Stimulated activated CD8-positive, alpha-beta memory T cell treated with anti-CD3 and anti-CD28 coated beads, Interleukin-12 subunit alpha, Interleukin-12 subunit beta, amount 100 ng/mL, for 24 hours (primary cell): ENCODE data around the gene HDAC4.

ENCODE experiments used
- DNase-seq: peaks from one replicate; pipeline ENCODE4 v3.0.0-alpha.2; 2020; ENCODE audit errors: extremely low read depth

HDAC4 gene

DNA sequence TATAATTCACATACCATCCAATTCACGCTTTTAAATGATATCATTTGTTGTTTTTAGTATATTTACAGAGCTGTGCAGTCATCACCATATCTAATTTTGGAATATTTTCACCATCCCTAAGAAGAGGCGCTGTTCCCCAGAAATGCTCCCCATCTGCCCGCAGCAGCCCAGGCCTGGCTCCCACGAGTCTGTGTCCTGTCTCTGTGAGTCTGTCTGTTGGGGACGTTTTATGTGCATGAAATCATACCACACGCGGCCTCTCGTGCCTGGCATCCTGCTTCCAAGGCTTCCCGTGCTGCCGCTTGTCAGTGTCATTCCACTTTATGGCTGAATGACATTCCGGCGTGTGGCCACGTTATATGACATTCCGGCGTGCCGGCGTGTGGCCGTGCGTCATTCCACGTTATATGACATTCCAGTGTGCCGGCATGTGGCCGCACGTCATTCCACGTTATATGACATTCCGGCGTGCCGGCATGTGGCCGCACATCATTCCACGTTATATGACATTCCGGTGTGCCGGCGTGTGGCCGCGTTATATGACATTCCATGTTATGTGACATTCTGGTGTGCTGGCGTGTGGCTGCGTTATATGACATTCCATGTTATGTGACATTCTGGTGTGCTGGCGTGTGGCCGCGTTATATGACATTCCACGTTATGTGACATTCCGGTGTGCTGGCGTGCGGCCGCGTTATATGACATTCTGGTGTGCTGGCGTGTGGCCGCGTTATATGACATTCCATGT, 276.5 kb downstream of the HDAC4 start:
- no peak for DNase-seq

DNA sequence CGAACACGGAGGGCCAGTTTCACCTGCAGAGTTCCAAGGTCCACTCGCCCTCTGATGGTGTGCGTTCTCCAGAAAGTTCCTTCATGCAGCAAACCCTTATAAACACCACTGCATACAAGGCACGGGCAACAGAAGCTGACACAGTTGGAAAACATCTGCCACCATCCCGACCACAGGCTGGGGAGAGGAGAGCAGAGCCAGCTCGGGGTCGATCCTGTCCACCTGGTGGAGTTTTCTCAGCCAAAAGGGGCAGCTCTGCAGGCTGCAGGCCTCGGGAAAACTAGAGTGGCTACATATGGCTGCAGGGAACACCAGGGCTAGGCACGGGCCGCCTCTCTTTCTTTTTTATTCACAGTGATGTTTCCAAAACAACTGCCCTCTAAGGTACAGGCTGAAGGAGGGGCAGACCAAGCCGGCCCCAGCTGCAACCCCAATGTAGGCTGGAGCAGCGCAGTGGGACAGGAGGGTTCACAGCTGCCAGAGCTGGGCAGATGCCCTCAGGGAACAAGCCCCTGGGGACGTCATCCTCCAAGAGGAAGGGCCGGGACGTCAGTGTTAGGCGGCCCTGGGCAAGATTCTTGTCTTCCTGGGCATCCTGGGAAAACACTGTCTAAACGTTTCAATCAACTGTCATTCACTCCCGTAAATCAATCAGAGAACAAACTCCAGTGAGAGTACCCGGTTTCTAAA, 278.3 kb downstream of the HDAC4 start:
- no peak for DNase-seq

DNA sequence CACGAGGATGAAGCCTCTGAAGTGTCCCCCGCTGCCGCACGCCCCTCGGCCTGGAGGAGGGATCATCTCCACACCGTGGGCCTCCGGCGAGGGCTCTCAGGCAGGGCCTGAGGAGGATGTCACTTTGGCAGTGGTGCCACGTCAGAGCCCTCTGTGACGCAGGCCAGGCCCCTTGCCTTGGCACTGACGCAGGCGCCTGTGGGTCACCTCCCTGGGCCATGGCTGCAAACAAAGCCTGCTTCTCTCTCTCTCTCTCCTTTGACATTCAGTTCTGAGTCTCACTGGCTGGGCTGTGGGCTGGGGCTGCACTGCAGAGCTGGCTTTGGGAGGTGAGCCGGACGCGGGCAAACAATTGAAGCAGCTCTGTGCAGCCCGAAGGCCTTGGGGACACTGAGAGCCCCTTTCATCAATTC, 279.2 kb downstream of the HDAC4 start:
- DNase-seq, result no peak

DNA sequence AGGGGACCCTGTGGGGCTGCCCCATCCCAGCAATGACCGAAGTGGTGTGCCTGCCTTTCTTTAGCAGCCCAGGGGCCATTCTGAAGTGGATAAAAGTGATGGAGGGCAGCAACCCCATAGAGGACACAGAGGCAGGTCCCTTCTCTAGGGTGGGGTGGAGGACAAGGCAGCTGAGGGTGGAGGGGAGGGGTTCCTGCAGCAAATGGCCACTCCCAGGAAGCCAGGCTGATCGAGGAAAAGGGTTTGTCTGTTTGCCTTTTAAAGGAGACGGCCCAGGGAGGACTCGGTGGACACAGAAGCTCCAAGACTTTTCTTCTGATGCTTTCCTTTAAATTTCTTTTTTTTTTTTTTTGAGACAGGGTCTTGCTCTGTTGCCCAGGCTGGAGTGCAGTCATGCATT, 280.2 kb downstream of the HDAC4 start:
- DNase-seq, result no peak

DNA sequence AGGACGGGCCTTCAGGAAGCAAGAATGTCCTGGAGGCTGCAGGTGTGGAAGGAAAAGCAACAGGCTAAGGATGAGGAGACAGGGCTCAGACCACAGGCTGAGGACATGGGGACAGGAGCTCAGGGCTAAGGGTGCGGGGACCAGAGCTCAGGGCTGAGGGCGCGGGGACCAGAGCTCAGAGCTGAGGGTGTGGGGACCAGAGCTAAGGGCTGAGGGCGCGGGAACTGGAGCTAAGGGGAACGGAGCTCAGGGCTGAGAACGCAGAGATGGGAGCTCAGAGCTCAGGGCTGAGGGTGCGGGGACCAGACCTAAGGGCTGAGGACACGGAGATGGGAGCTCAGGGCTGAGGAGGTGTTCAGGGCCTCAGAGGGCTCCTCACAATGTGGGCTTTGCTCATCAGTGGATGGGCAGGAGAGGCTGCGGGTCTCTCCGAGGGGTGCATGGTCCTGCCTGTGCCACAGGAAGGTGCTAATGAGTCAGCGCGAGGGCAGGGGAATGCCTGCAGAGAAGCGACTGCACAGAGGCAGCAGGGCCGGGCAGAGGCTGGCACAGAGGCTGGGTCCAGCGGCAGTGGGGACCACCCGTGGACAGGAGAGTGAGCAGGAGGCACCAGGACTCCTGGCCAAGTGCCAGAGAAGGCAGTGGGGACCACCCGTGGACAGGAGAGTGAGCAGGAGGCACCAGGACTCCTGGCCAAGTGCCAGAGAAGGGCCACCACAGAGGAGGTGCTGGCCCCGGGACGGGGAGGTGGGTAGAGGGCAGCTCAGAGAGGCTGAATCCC, 281.3 kb downstream of the HDAC4 start:
- no peak for DNase-seq

DNA sequence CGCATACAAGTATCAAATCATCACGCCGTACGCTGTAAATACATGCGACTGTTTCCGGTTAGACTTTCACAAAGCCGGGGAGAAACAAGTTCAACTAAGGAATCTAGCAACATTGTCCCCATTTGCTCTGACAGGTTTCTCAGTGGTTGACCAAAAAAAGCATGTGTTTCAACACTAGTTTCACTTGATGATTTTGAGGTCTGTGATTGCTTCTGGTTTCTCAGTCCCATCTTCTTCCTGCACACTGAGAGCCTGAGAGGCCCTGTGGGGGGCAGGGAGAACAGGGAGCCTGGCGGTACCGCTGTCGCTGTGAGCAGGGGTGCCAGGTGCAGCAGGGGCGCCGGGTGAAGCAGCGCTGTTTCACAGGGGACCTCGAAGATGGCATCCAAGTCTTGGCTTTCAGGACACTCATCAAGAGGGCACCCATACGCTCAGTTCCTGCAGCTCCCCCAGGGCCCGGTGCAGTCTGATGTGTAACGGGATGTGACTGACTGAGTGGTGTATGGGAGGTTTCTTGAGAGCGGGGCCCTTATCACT, 282.1 kb downstream of the HDAC4 start:
- no peak for DNase-seq

DNA sequence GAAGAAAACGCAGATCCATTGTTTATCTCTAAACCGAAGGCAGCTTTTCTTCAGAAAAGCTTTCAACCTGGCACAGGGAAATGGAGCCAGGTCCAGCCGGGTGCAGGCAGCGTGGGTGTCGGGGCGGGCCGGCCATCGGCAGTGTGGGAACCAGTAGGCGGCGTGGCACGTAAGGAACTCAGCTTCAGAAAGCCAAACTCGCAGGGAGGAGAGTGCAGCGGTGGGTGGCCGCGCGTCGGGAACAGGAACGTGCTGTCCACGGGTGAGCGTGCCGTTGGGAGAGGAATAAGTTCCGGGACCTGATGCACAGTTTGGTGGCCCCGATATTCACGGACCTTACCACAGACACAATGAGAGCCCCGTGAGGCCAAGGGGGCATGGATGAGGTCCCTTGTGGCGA, 282.6 kb downstream of the HDAC4 start:
- DNase-seq, result no peak

DNA sequence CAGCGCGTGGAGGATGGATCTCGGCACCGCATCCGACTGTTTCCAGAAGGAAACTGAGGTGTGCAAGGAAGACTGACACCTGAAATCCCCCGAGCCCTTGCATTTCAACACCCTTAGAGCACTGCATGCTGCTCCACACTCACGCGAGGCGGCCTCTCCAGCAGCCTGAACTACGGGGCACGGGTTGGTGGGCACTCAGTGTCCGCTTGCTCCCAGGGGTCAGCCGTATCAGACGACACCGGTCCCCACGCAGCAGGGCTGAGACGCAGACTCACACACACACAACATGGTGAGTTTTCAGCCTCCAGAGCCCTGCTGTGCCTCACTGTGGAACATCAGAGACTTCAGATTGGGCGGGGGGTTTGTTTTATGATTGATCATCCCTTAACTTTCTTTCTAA, 283.0 kb downstream of the HDAC4 start:
- no peak for DNase-seq

DNA sequence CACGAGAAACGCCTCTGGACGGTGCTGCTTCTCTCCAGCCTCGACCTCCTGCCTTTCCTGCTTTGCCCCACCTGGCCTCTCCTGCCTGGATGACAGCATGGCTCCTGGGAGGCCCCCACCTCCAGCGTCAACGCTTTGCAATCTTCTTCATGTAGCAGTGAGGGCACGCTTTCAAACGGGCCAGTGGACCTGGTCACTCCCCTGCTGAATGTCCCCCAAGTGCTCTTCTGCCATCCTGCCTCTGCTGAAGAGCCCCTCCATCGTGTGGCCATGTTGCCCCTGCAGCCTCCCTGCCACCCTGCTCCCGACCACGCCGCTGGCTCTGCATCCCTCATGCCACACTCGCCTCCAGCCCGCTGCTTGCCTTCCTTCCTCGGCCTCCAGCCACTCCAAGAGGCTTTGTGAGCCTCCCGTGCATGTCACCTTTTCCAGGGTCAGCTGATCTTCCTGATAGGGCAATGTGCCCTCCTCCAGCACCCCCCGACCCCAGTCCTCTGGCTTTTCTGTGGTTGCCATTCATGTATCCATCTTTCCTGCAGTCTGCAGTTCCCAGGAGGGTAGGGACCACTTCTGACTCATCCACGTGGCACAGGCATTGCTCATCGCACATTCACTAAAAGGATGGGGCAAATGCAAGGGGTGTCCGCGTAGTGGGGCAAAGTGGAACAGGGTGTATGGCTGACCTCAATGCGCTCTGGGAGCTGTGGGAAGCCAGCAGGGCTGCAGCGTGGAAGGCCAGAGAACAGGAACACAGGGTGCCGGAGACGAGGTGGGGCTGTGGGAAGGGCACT, 284.2 kb downstream of the HDAC4 start:
- no peak for DNase-seq

DNA sequence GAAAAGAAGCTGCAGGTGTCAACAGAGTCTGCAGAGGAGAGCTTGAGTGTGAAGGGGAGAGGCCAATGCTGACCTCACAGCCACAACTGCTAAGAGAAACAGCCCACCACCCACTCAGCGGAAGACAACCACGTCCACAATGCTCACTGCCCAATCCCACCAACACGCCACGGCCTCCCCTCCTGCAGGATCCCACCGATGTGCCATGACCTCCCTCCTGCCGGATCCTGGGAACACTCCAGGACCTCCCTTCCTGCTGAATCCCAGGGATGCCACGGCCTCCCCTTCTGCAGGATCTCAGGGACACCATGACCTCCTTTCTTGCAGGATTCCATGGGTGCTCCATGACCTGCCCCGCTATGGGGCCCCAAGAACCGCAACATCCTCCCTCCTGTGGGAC, 285.2 kb downstream of the HDAC4 start:
- DNase-seq, result no peak

DNA sequence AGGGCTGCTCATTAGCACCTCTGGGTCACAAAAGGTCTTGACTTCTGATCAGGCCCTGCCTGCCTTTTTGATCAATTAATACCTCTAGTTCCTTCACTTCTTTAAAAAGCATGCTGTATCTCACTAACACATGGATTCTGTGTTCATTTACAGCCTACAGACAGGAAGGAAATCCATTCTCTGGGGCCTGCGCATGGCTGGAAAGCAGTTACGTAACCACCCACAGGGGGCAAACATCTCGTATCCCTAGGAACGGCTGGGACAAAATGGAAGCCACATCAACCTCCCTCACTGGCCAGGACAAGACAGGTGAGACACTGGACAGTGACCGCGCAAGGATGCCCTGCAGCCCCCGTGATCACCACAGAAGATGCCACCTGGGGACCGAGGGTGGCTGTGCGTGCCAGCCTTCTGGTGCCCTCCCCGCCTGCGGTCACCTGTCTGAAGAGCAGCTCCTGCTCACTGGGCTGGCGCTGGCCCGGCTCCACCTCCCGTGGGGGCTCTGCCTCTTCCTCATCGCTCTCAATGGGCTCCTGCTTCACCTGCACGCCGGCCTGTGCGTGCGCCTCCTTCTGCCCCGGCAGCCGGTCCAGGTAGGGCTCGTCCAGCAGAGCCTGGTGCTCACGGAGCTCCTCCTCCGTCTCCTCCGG, 286.1 kb downstream of the HDAC4 start:
- no peak for DNase-seq

DNA sequence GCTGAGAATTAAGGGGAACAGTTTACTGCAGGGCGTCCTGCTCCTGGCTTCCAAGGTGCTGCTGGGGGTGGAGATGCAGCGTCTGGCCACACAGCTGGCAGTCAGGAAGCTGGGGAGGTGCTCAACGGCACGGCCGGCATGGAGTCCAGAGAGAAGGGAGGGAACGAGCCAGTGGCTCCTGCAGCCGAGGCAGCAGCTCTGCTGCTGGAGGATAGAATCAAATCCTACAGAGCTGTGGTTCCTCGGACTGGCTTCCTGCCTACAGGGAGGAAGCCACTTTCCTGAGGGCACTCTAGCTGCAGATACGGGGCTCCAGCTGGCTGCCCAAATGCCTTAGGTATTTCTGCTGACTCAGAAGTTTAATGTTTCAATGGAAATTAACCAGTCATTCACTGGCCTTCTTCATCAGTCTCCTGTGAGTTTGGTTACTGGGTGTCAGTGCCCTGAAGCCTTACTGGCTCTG, 286.7 kb downstream of the HDAC4 start:
- DNase-seq, result no peak

DNA sequence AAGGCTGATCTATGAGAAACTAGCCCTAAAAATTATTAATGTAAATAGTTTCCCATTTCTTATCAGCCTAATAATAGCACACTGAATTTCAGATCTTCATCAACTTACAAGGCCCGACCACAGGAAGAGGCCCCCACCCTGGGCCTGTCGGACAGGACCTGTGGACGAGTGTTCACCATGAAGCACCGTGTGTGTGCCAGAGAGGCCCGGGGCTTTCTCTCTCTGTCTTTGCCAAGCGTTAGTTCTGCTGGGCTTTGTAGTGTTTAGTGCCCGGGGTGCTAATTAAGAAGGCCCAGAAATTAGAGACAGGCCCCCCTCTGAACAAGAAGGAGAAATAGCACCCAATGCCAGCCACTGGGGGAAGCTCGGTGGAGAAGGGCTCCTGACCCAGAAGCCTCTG, 287.2 kb downstream of the HDAC4 start:
- no peak for DNase-seq

DNA sequence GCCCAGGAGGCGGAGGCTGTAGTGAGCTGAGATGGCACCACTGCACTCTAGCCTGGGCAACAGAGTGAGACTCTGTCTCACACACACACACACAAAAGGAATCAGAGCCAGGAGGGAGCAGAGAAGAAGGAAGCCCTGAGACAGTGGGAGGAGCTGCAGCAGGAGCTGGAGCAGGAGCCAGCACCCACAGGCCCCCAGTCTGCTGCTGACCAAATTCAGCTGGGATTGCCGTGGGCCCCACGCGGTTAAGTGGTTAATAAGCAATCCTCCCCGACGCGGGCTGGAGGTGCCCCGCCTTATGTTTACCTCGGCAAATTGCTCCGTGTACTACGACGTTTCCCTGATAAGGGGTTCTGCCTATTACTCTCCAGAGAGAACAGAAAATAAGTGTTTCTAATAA, 287.6 kb downstream of the HDAC4 start:
- DNase-seq, result no peak

DNA sequence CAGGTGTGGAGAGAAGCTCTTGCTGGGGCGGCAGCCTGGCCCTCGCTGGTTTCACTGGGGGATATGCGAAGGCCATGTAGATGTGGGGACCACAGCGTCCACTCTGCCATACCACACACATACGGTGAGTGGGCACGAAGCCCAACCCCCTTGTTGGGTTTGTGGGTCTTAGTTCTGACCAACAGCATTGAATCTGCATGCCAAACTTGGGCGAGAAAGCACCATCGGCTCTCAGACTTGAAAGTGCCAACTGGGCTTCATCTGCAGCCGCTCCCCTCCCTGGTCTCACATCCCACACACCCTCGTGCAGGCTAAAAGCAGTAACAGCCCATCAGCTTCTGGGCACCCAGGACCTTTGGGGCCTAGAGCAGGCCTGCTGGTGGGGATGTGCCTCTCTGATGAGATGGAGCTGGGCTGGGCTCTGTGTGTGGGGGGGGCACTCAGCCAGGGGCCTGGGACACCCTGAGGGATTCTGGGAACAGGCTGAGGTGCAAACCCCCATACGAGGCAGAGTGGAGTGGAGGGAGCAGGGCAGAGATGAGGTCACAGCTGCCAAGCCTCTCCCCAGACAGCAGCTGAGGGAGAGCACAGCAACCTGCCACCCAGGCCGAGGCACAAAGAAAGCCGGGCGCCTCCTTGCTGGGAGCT, 288.6 kb downstream of the HDAC4 start:
- no peak for DNase-seq

DNA sequence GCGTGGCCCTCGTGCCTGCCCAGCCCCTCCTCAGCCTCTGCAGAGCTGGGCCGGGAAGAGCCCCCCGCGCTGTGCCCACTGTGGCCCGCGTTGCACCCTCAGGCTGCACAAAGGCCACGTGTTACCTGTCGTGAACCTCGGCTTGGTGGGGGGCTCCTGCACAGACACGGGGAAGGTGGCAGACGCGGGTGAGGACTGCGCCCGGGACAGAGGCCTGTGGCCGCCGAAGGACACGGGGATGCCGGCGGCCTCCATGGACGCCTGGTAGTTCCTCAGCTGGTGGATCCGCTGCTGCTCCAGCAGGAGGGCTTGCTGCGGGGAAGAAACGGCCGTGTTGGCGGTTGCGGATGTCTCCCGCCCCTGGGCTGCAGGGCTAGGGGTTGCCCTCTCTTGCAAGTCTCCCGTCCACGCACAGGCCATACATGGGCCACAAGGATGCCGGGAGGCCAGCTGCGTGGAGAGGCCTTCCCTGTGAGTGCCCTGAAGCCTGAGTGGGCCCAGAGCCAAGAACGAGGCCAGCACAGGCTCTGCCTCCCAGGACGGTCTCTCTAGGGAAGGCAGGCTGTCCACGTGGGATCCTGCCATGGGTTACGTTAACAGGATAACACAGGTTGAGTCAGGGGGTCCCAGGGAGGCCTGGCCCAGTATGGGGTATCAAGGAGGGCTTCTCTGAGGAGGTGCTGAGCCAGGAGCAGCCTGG, 289.3 kb downstream of the HDAC4 start:
- no peak for DNase-seq

DNA sequence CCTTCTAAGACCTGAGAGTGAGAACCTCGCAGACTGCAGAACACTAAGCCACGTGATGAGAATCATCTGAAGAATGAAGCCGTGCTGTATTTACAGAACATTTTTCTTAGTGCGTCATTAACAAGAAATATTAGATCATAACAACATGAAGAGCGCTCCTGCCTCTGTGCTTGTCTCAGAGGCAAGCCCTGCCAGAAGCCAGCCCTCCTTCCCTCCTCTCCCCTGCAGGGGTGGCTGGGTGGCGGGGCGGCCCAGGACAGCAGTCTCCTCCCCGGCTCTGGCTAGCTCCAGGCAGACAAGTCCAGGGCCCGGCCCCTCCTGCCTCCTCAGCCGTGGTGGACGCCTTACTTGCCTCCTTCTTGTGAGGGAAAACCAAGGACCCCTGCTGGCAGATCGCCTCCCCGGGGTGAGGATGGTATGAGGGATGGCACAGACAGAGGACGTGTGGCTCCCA, 290.2 kb downstream of the HDAC4 start:
- no peak for DNase-seq

DNA sequence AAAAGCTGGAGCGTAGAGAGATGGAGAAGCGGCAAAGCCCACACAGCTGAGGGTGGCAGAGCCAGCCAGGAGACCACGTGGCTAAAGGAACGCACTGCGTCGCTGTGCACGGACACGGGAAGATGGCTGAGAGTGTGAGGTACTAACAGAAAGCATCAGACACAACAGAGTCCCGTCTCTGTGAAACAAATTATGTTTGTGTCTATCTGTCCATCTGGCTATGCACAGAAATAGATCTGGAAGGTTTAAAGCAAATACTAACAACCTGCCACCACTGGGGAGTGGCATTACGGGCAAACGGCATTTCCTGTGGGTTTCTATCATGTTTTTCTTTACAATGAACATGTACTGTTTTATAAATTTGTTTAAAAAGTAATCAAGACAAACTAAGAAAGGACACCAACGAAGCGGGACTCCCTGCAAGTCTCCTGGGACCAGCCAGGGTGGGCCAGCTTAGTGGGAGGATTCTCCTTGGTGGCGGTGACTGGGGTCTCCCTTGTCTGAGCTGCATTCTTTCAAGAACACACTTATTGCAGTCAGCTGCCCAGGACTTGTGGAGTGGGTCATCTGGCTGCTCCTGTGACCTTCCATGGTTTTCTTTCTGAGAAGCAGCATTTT, 290.8 kb downstream of the HDAC4 start:
- DNase-seq, result no peak
